Spleen (tissue), 11 donors: ENCODE measurements around the gene SLC19A2. TPM values are rescaled to one million over a fixed set of nuclear protein-coding genes. Genes with fewer than 3 reads are reported as not detected.
A peak's percentile ranks its signal among the peaks of the same experiment; 100 is the strongest.

Experiments
- DNase-seq: peaks from one replicate; pipeline ENCODE4 v3.0.0-alpha.2; 2020
- H3K27ac ChIP-seq, 8 donors: fragments of 200-600 bp; sonication (generic) in 7 of 8; 1 replicate in 4 of 8; 2 replicates in 4 of 8; pipeline versions ENCODE4 v1.5.0 to v1.8.0; 2016 to 2021; ENCODE audit warnings: inconsistent platforms in 4 of 8, mild to moderate bottlenecking in 4 of 8, moderate library complexity in 1 of 8
- H3K27me3 ChIP-seq, 7 donors: fragments of 200-600 bp; sonication (generic) in 6 of 7; replicated peaks in 1 of 7; 1 replicate in 4 of 7; 2 replicates in 3 of 7; pipeline versions ENCODE4 v1.5.0 to v1.8.0; 2016 to 2021; ENCODE audit warnings: inconsistent platforms in 3 of 7, mild to moderate bottlenecking in 1 of 7
- H3K36me3 ChIP-seq, 6 donors: fragments of 200-600 bp; sonication (generic) in 5 of 6; 1 replicate in 4 of 6; 2 replicates in 2 of 6; pipeline versions ENCODE4 v1.5.0 to v1.8.0; 2016 to 2021; ENCODE audit warnings: inconsistent platforms in 2 of 6
- H3K4me1 ChIP-seq, 6 donors: fragments of 200-600 bp; sonication (generic) in 5 of 6; 1 replicate in 3 of 6; 2 replicates in 3 of 6; pipeline versions ENCODE4 v1.5.0 to v1.8.0; 2016 to 2021; ENCODE audit warnings: inconsistent platforms in 3 of 6
- H3K4me3 ChIP-seq, 8 donors: fragments of 200-600 bp; sonication (generic) in 7 of 8; 1 replicate in 4 of 8; 2 replicates in 4 of 8; pipeline versions ENCODE4 v1.5.0 to v1.8.0; 2016 to 2021; ENCODE audit warnings: inconsistent platforms in 4 of 8, mild to moderate bottlenecking in 4 of 8, moderate library complexity in 2 of 8
- H3K9me3 ChIP-seq, 8 donors: fragments of 200-600 bp; sonication (generic) in 7 of 8; 1 replicate in 4 of 8; 2 replicates in 4 of 8; pipeline versions ENCODE4 v1.5.0 to v1.8.0; 2016 to 2021; ENCODE audit warnings: inconsistent platforms in 4 of 8
- CTCF ChIP-seq, 11 experiments: fragments of 200-600 bp in 7 of 11; fragments of 450-650 bp in 4 of 11; sonication (generic) in 4 of 11; IDR thresholded peaks in 8 of 11; conservative IDR thresholded peaks in 3 of 11; 1 replicate in 7 of 11; 2 replicates in 4 of 11; pipeline versions ENCODE4 v1.4.0 to v1.8.0; 2016 to 2021; ENCODE audit warnings: antibody characterized with exemption in 11 of 11, inconsistent platforms in 4 of 11, mild to moderate bottlenecking in 1 of 11
- POLR2A ChIP-seq, 3 donors: fragments of 450-650 bp; IDR thresholded peaks; one replicate each; pipeline ENCODE4 v1.5.1; 2017; ENCODE audit warnings: antibody characterized with exemption in 3 of 3, mild to moderate bottlenecking in 1 of 3
- POLR2AphosphoS5 ChIP-seq, 3 donors: sonication (generic); formaldehyde crosslinking; IDR thresholded peaks; one replicate each; pipeline ENCODE4 v1.5.1; 2017; ENCODE audit warnings: antibody characterized with exemption in 3 of 3
- WGBS, 5 donors: extraction: QIAGEN DNeasy Blood & Tissue Kit in 3 of 5; methylation state at CpG; one replicate each; pipeline versions ENCODE4 v1.1.5 to v1.1.7; 2013 to 2018; 5-methylcytosine and 5-hydroxymethylcytosine counted together
- intact Hi-C: fragments of 100-400 bp; cut with DNase I; formaldehyde crosslinking; loops from one replicate; pipeline ENCODE4 v1.15.0; 2023; ENCODE audit warnings: low total_unique reads
- polyA plus RNA-seq, 3 donors: library from polyadenylated mRNA; stranded (reverse); fragments of 200-250 nt; gene quantifications; one replicate each; pipeline ENCODE4 v1.2.1, GENCODE V29; 2013
- total RNA-seq, 7 donors: library from RNA; depleted of rRNA in 3 of 7; stranded (reverse); fragments of >200 nt in 3 of 7; fragmentation: NEBNext Ultra II Directional in 4 of 7; extraction: Animal tissue kit (Norgen Biotek cat#: 25700) in 4 of 7; gene quantifications; one replicate each; pipeline versions ENCODE4 v1.1.0 to v1.2.1, GENCODE V29; 2016 to 2021
- donor health status: healthy with polysubstance abuse.
- donor health status: DM: no; HTN: no; CAD: no; lungs with moderate emphysema.
- donor health status: DM: no; HTN: no; CAD: no.
- donor health status: Bipolar disorder and iron deficiency.
- donor health status: healthy.
- donor health status: DM: no; HTN: no; CAD: no.
- donor health status: DM: yes; HTN: yes; CAD: no.

SLC19A2 gene
- total and polyA plus RNA-seq, 10 donors, result 2.0 to 6.7 (median 3.6) TPM

GRCh38 chr1:169461390-169462000, 24.2 kb downstream of the SLC19A2 start:
- Histone ChIP-seq H3K36me3 (peaks cover 0 to 8% (median 0%) of the 10 kb centered on the region in 6 donors), H3K4me1 (peaks cover 0 to 9% (median 4%) of the 10 kb centered on the region in 6 donors), H3K27ac (no peak overlapping the region), H3K27me3 (peaks cover 0 to 22% (median 8%) of the 10 kb centered on the region in 7 donors), H3K4me3 (no peak overlapping the region), H3K9me3 (peaks cover 5 to 20% (median 19%) of the 10 kb centered on the region in 8 donors)
- no peak for DNase-seq
- WGBS, 5 donors, result 66 to 84% (median 77%) methylated on average over 4 of the region's 4 CpGs
- intact Hi-C loops, result no loop called here
- TF ChIP-seq POLR2AphosphoS5 (IDR thresholded peaks at IDR 0.05) (no peak), CTCF (IDR thresholded peaks at IDR 0.05 in 8 of 11, conservative IDR thresholded peaks at IDR 0.05 in 3 of 11) (no peak), POLR2A (IDR thresholded peaks at IDR 0.05) (no peak)

GRCh38 chr1:169460191-169460833, 25.4 kb downstream of the SLC19A2 start:
- Histone ChIP-seq H3K36me3 (peaks cover 0 to 1% (median 0%) of the 10 kb centered on the region in 6 donors), H3K27me3 (peaks cover 0 to 22% (median 8%) of the 10 kb centered on the region in 7 donors), H3K9me3 (peaks cover 5 to 27% (median 21%) of the 10 kb centered on the region in 8 donors), H3K27ac (peak overlapping the region in 5 of 8 donors; percentile 6 to 82 (median 43)), H3K4me1 (peaks cover 0 to 9% (median 4%) of the 10 kb centered on the region in 6 donors), H3K4me3 (peak overlapping the region in 6 of 8 donors; percentile 4 to 49 (median 16))
- intact Hi-C loops, result no loop called here
- DNase-seq, result no peak
- TF ChIP-seq POLR2A (IDR thresholded peaks at IDR 0.05) (no peak), POLR2AphosphoS5 (IDR thresholded peaks at IDR 0.05) (peak in 1 of 3 donors; percentile 44)
- WGBS, 5 donors, result 13 to 21% (median 19%) methylated on average over 34 to 35 of the region's 35 CpGs

GRCh38 chr1:169457443-169457842, 28.3 kb downstream of the SLC19A2 start:
- H3K27ac ChIP-seq, result no peak overlapping the region
- TF ChIP-seq POLR2A (IDR thresholded peaks at IDR 0.05) (no peak), CTCF (IDR thresholded peaks at IDR 0.05 in 8 of 11, conservative IDR thresholded peaks at IDR 0.05 in 3 of 11) (no peak)
- H3K27me3 ChIP-seq, result peaks cover 0 to 22% (median 8%) of the 10 kb centered on the region in 7 donors
- intact Hi-C loops, result no loop called here
- H3K9me3 ChIP-seq, result peaks cover 5 to 27% (median 21%) of the 10 kb centered on the region in 8 donors
- WGBS, 5 donors, result 90 to 96% (median 95%) methylated on average over 1 of the region's 1 CpG
- H3K4me1 ChIP-seq, result peaks cover 0 to 9% (median 4%) of the 10 kb centered on the region in 6 donors
- no peak overlapping the region for H3K4me3 ChIP-seq
- no peak for DNase-seq
- H3K36me3 ChIP-seq, result no peaks in the 10 kb centered on the region

- WGBS, 5 donors, result 53 to 73% (median 66%) methylated on average over 2 of the region's 2 CpGs
- no peaks in the 10 kb centered on the region for H3K36me3 ChIP-seq
- DNase-seq, result no peak
- no peak overlapping the region for H3K27ac ChIP-seq
- H3K9me3 ChIP-seq, result peaks cover 5 to 27% (median 21%) of the 10 kb centered on the region in 8 donors
- peaks cover 0 to 9% (median 4%) of the 10 kb centered on the region in 6 donors for H3K4me1 ChIP-seq
- peaks cover 0 to 21% (median 8%) of the 10 kb centered on the region in 7 donors for H3K27me3 ChIP-seq
- H3K4me3 ChIP-seq, result no peak overlapping the region
- TF ChIP-seq CTCF (IDR thresholded peaks at IDR 0.05 in 8 of 11, conservative IDR thresholded peaks at IDR 0.05 in 3 of 11) (no peak), POLR2A (IDR thresholded peaks at IDR 0.05) (no peak), POLR2AphosphoS5 (IDR thresholded peaks at IDR 0.05) (no peak)
- intact Hi-C loops, result no loop called here
Measured at GRCh38 chr1:169456029-169456428, 29.7 kb downstream of the SLC19A2 start.
